HepG2 (cell line): ENCODE results near the gene PSMD4. TPM values are rescaled to one million over a fixed set of nuclear protein-coding genes. Genes with fewer than 3 reads are reported as not detected.

Experiments
- ADNP ChIP-seq: sonication (generic); formaldehyde crosslinking; IDR thresholded peaks from 2 replicates; pipeline ENCODE4 v1.4.0; 2020; ENCODE audit warnings: missing genetic modification reagents
- AKAP8 ChIP-seq: sonication (generic); formaldehyde crosslinking; IDR thresholded peaks from 2 replicates; pipeline ENCODE4 v1.5.1; 2020; ENCODE audit warnings: mild to moderate bottlenecking, missing genetic modification reagents
- BRD4 ChIP-seq: sonication (generic); formaldehyde crosslinking; IDR thresholded peaks from 2 replicates; pipeline ENCODE4 v1.4.0; 2020; ENCODE audit warnings: missing genetic modification reagents
- BRF2 ChIP-seq: sonication (generic); formaldehyde crosslinking; IDR thresholded peaks from 2 replicates; pipeline ENCODE4 v1.8.1; 2022; ENCODE audit warnings: mild to moderate bottlenecking, missing genetic modification reagents
- GATA4 ChIP-seq: sonication (generic); IDR thresholded peaks from 2 replicates; pipeline ENCODE4 v1.6.1; 2016; ENCODE audit warnings: antibody characterized with exemption, low read depth, borderline replicate concordance
- IKZF4 ChIP-seq: sonication (generic); formaldehyde crosslinking; IDR thresholded peaks from 2 replicates; pipeline ENCODE4 v1.5.1; 2020; ENCODE audit warnings: borderline replicate concordance, mild to moderate bottlenecking, low read depth, missing genetic modification reagents; ENCODE audit errors: not compliant biosample characterization
- MIXL1 ChIP-seq: IDR thresholded peaks from 2 replicates; pipeline ENCODE4 v1.6.1; 2016
- PLSCR1 ChIP-seq: sonication (generic); formaldehyde crosslinking; IDR thresholded peaks from 2 replicates; pipeline ENCODE4 v1.5.0; 2020; ENCODE audit warnings: missing genetic modification reagents, mild to moderate bottlenecking, borderline replicate concordance
- POLR2A ChIP-seq, 2 experiments: IDR thresholded peaks; 2 replicates each; pipeline ENCODE4 v1.6.1; 2011; ENCODE audit warnings: low read depth in 2 of 2, low read length in 2 of 2, mild to moderate bottlenecking in 1 of 2, moderate library complexity in 1 of 2; ENCODE audit not compliant: insufficient read depth in 1 of 2
- RAD51 ChIP-seq: fragments of 450-650 bp; IDR thresholded peaks from 2 replicates; pipeline ENCODE4 v1.6.1; 2016; ENCODE audit warnings: borderline replicate concordance
- SCMH1 ChIP-seq: sonication (generic); formaldehyde crosslinking; IDR thresholded peaks from 2 replicates; pipeline ENCODE4 v1.9.0; 2021; ENCODE audit warnings: missing genetic modification reagents, mild to moderate bottlenecking, borderline replicate concordance
- SRY ChIP-seq: sonication (generic); formaldehyde crosslinking; IDR thresholded peaks from 2 replicates; pipeline ENCODE4 v1.8.0; 2022; ENCODE audit warnings: mild to moderate bottlenecking, missing genetic modification reagents
- U2AF2 ChIP-seq: fragments of 200-400 bp; formaldehyde crosslinking; IDR thresholded peaks from 2 replicates; pipeline ENCODE4 v1.6.1; 2017; ENCODE audit warnings: low read depth, mild to moderate bottlenecking, low read length
- ZNF570 ChIP-seq: sonication (generic); formaldehyde crosslinking; IDR thresholded peaks from 2 replicates; pipeline ENCODE4 v1.4.0; 2020; ENCODE audit warnings: mild to moderate bottlenecking, missing genetic modification reagents, borderline replicate concordance
- ZNF672 ChIP-seq: sonication (generic); formaldehyde crosslinking; IDR thresholded peaks from 2 replicates; pipeline ENCODE4 v1.8.1; 2022; ENCODE audit warnings: missing genetic modification reagents
- ZNF687 ChIP-seq: sonication (generic); formaldehyde crosslinking; IDR thresholded peaks from 2 replicates; pipeline ENCODE4 v1.5.1; 2020; ENCODE audit warnings: mild to moderate bottlenecking, missing genetic modification reagents, moderate library complexity
- ZNF775 ChIP-seq: sonication (generic); formaldehyde crosslinking; IDR thresholded peaks from 2 replicates; pipeline ENCODE4 v1.4.0; 2020; ENCODE audit warnings: missing genetic modification reagents, mild to moderate bottlenecking, moderate library complexity, borderline replicate concordance
- ZNF816 ChIP-seq: sonication (generic); formaldehyde crosslinking; IDR thresholded peaks from 2 replicates; pipeline ENCODE4 v1.8.0; 2022; ENCODE audit warnings: missing genetic modification reagents, mild to moderate bottlenecking, borderline replicate concordance
- ZNF878 ChIP-seq: sonication (generic); formaldehyde crosslinking; IDR thresholded peaks from 2 replicates; pipeline ENCODE4 v1.8.1; 2023; ENCODE audit warnings: mild to moderate bottlenecking, missing genetic modification reagents, moderate library complexity
- ZSCAN12 ChIP-seq: sonication (generic); formaldehyde crosslinking; IDR thresholded peaks from 2 replicates; pipeline ENCODE4 v1.9.0; 2021; ENCODE audit warnings: mild to moderate bottlenecking, missing genetic modification reagents
- ZZZ3 ChIP-seq: sonication (generic); formaldehyde crosslinking; IDR thresholded peaks from 2 replicates; pipeline ENCODE4 v1.4.0; 2020; ENCODE audit warnings: missing genetic modification reagents, mild to moderate bottlenecking, borderline replicate concordance
- polyA plus RNA-seq, 8 experiments: library from polyadenylated mRNA; depleted of rRNA in 3 of 8; stranded (reverse) in 7 of 8; unstranded in 1 of 8; fragments of >200 nt; fragmentation: Illumina TruSeq in 4 of 8; extraction: Trizol in 4 of 8; gene quantifications; 2 replicates each; pipeline versions ENCODE4 v1.2.1 to v1.2.3, GENCODE V29; 2011 to 2016; ENCODE audit warnings: low read depth in 4 of 8, missing spikeins in 1 of 8, mixed read lengths in 1 of 8; ENCODE audit not compliant: insufficient read depth in 1 of 8
- total RNA-seq, 5 experiments: library from RNA; depleted of rRNA; stranded (reverse); fragments of >200 nt; fragmentation: Illumina TruSeq; extraction: Trizol; gene quantifications; 2 replicates each; pipeline ENCODE4 v1.2.3, GENCODE V29; 2016; ENCODE audit warnings: low read depth in 1 of 5
- TF ChIP-seq, protein P1 (sequence below): sonication (generic); formaldehyde crosslinking; IDR thresholded peaks from 2 replicates; pipeline ENCODE4 v1.5.0; 2020; ENCODE audit warnings: mild to moderate bottlenecking, missing genetic modification reagents, moderate library complexity

Gene PSMD4
- total and polyA plus RNA-seq, 2 of the 13 experiments (the other 11 are each of a cell fraction or from before 2014, with no cell fraction given) = 194 to 243 TPM

DNA sequence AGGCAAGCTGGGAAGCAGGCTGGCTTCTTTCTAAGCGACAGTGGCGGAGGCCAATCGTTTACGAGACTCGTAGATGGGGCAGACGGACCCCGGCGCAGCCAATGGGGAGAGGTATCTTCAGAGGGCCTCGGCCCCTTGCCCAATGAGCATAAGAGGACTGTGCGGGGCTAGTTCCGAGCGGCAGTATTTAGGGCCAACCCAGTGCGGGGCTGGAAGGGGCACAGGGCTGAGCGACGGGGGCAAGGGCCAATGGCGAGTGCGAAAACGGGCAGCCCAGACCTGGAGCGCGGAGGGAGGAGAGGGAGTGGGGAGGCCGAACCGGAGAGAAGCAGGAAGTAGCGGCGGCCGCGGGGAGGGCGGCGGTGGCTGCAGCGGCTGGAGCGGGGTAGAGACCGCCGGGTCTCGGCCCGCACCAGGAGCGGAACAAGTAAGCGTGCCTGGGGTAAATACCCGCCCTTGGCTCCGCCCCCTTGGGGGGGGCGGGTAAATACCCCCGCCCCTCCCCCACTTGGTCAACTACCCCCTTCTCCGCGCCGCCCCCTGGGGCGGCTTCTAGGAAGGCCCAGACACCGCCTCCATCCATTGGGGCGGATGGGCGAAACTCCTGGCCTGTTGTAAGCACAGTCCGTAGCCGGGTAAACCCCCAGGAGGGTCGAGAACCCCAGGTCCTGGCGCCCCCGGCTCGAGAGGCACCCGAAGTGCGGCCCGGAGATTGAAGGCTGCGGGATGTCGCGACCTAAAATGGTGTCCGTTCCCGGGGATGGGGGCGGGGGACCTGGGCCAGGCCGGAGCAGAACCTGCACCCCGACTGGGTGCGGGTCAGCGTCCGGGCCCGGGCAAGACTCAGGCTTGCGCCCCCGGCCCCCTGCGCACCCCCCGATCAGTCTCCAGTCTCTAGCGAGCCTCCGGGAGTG is 27.7 kb downstream of the PSMD4 start, which contains the start of gene ZNF687 (continued):
- TF ChIP-seq AKAP8 (CRISPR knock-in tag) (no peak; the same call in 1 of the 2 replicates), ADNP (CRISPR knock-in tag) (no peak), BRD4 (no peak), MIXL1 (CRISPR knock-in tag) (no peak), PLSCR1 (CRISPR knock-in tag) (no peak), RAD51 (no peak), ZNF878 (CRISPR knock-in tag) (no peak), BRF2 (no peak), IKZF4 (no peak), ZNF816 (CRISPR knock-in tag) (no peak), U2AF2 (no peak), ZNF672 (no peak), ZNF775 (CRISPR knock-in tag) (no peak), ZNF687 (peak; percentile 6; the same call in 1 of the 2 replicates), ZZZ3 (0 out of 2 replicates have a peak, but pooled peaks have one; percentile 64), GATA4 (no peak), ZSCAN12 (CRISPR knock-in tag) (no peak), SCMH1 (CRISPR knock-in tag) (no peak), ZNF570 (CRISPR knock-in tag) (no peak), SRY (0 out of 2 replicates have a peak, but pooled peaks have one; percentile 5), POLR2A (IDR thresholded peaks at IDR 0.05; ENCODE audit: insufficient read depth in 1 of 2, low read depth in 2 of 2, low read length in 2 of 2) (peak; percentile 12 to 25; a peak in 3 of 4 replicates)
- TF ChIP-seq, protein P1, sequence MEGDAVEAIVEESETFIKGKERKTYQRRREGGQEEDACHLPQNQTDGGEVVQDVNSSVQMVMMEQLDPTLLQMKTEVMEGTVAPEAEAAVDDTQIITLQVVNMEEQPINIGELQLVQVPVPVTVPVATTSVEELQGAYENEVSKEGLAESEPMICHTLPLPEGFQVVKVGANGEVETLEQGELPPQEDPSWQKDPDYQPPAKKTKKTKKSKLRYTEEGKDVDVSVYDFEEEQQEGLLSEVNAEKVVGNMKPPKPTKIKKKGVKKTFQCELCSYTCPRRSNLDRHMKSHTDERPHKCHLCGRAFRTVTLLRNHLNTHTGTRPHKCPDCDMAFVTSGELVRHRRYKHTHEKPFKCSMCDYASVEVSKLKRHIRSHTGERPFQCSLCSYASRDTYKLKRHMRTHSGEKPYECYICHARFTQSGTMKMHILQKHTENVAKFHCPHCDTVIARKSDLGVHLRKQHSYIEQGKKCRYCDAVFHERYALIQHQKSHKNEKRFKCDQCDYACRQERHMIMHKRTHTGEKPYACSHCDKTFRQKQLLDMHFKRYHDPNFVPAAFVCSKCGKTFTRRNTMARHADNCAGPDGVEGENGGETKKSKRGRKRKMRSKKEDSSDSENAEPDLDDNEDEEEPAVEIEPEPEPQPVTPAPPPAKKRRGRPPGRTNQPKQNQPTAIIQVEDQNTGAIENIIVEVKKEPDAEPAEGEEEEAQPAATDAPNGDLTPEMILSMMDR (CRISPR knock-in tag) = no peak
